H7 (cell line): ENCODE results near the gene ADAMTS1. TPM values are rescaled to one million over a fixed set of nuclear protein-coding genes. Genes with fewer than 3 reads are reported as not detected.

ENCODE experiments used
- DNase-seq: peaks from one replicate; pipeline ENCODE4 v3.0.0; 2012
- H3K27me3 ChIP-seq: 2 replicates; pipeline ENCODE4 v1.6.0; 2011; ENCODE audit warnings: mild to moderate bottlenecking, low read length; ENCODE audit not compliant: control insufficient read depth, insufficient read depth
- H3K36me3 ChIP-seq: replicated peaks from 2 replicates; pipeline ENCODE4 v1.5.1; 2011; ENCODE audit warnings: low read length; ENCODE audit not compliant: control insufficient read depth, insufficient read depth
- H3K4me3 ChIP-seq: 2 replicates; pipeline ENCODE4 v1.5.1; 2011; ENCODE audit warnings: low read depth, mild to moderate bottlenecking, control low read depth, low read length, moderate library complexity; ENCODE audit not compliant: insufficient read depth
- total RNA-seq: library from RNA; depleted of rRNA; stranded (reverse); fragments of >200 nt; shearing (Covaris generic); gene quantifications from 2 replicates; pipeline ENCODE4 v1.2.3, GENCODE V29; 2014

ADAMTS1 gene
- total RNA-seq, 1 experiment from 2014 or later: 21.1 TPM

- H3K36me3 ChIP-seq: peaks cover 26% of the 10 kb centered on the region
- no peak overlapping the region for H3K4me3 ChIP-seq
- H3K27me3 ChIP-seq: no peaks in the 10 kb centered on the region
- DNase-seq: peak; percentile 20
These were observed 7.7 kb downstream of the ADAMTS1 start for GRCh38 chr21:26837539-26837938.

DNA sequence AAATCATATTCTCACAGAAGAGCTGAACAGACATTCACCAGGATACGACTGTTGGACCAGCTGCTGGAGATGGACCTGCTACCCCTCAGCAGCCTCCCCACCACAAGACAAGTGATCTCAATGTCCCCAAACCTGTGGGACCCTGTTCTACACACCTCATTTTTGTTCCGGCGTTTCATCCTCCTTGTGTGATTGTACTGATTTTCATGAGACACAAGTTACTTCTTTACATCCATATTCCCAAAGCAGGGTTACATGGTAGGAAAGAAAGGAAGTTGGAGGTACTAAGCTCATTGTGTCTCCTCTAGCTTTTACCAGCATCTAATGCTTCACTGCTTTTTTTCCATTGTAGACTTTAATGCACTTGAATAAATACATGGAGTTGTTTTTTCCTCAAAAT is 8.7 kb downstream of the ADAMTS1 start:
- DNase-seq: no peak
- Histone ChIP-seq H3K4me3 (no peak overlapping the region), H3K27me3 (no peaks in the 10 kb centered on the region), H3K36me3 (peaks cover 23% of the 10 kb centered on the region)

- Histone ChIP-seq H3K4me3 (no peak overlapping the region), H3K36me3 (peaks cover 21% of the 10 kb centered on the region), H3K27me3 (no peaks in the 10 kb centered on the region)
- DNase-seq: no peak
These were observed 9.4 kb downstream of the ADAMTS1 start for GRCh38 chr21:26835714-26836265.

GRCh38 chr21:26835027-26835713 is 10.0 kb downstream of the ADAMTS1 start:
- DNase-seq: no peak
- H3K27me3 ChIP-seq: no peaks in the 10 kb centered on the region
- no peak overlapping the region for H3K4me3 ChIP-seq
- H3K36me3 ChIP-seq: peaks cover 19% of the 10 kb centered on the region

DNA sequence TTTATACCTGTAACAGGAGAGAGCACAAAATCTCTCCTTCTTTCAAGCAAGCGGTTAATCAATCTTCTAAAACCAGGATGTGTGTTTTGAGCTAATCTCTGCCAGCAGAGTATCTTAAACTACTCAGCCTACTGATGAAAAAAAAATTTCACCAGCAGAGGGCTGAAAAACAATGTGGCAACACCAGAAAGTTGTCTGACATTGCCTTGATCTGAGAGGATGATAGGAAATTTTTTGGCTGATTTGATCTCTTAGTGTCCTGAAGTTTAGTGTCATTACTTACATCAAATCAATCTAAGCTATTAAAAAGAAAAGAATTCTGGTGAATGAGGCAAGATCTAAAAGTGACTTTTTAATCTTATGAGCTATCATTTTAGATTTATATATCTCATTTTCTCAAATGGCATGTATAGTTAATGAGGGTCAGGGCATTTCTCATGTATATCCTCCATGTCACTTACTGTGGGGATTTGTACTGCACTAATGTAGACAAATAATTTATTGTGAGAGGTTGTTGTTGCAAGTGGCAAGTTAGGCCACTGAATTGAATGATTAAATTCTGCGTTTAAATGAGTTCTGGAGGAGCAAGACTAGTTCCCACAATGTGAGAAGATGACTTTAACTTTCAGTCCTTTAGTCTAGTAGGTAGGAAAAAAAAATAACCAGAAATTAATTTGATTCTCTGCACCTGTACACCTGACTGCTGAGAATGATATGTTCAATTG is 10.9 kb downstream of the ADAMTS1 start:
- DNase-seq: no peak
- H3K36me3 ChIP-seq: peaks cover 11% of the 10 kb centered on the region
- no peak overlapping the region for H3K4me3 ChIP-seq

GRCh38 chr21:26833460-26833939 is 11.7 kb downstream of the ADAMTS1 start:
- no peaks in the 10 kb centered on the region for H3K27me3 ChIP-seq
- no peak for DNase-seq
- no peak overlapping the region for H3K4me3 ChIP-seq
- H3K36me3 ChIP-seq: peaks cover 9% of the 10 kb centered on the region

More for the DNA sequence above, 10.9 kb downstream of the ADAMTS1 start:
- no peaks in the 10 kb centered on the region for H3K27me3 ChIP-seq

DNA sequence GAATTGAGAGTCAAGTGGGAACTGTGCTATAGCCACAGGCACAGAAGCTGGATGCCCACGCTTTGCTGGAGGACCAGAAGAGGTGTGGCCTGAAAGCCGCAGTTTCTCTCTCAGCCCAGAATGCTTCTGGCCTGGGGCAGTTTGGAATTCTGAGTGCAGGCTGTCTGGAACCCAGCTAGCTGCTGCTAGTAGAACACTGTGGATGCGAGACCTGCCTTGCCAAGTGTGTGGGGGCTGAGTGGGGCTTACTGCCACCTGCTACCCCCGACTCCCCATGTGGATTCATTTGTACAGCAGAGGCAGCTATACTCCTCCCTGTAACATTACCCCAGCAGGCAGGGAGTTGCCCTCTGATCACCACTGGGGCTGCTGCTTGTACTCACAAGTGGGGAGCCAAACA is 12.2 kb downstream of the ADAMTS1 start:
- Histone ChIP-seq H3K36me3 (peaks cover 9% of the 10 kb centered on the region), H3K27me3 (no peaks in the 10 kb centered on the region), H3K4me3 (no peak overlapping the region)
- DNase-seq: no peak

DNA sequence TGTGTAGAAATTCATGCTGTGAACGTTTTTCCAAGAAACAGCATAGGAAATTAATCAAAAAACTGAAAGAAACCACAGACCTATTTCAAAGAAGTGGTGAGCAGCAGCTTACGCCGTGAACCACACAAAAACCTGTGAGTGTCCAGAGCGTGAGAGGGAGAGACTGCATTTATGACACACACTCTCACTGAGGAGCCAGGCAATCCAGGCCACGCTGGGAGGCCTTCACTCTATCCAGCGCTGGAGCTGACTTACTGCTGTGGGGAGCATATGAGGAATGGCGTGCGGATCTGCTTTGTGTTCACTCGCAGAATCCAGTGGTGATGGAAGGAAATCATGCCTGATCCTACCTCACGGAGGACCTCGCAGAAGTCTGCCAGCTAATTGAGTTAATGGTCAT is 12.7 kb downstream of the ADAMTS1 start:
- H3K27me3 ChIP-seq: no peaks in the 10 kb centered on the region
- no peak for DNase-seq
- peaks cover 7% of the 10 kb centered on the region for H3K36me3 ChIP-seq

DNA sequence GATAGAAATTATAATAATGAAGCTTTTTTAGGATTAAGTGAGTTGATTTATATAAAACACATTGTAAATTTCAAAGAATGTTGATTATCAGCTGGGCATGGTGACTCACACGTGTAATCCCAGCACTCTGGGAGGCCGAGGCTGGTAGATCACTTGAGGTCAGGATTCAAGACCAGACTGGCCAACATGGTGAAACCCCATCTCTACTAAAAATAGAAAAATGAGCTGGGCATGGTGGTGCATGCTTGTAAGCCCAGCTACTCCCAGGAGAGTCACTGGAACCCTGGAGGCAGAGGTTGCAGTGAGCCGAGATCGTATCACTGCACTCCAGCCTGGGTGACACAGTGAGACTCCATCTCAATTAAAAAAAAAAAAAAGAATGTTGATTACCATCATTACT is 18.4 kb downstream of the ADAMTS1 start:
- Histone ChIP-seq H3K36me3 (no peaks in the 10 kb centered on the region), H3K27me3 (no peaks in the 10 kb centered on the region), H3K4me3 (no peak overlapping the region)
- DNase-seq: no peak

More for the DNA sequence above, 12.7 kb downstream of the ADAMTS1 start:
- no peak overlapping the region for H3K4me3 ChIP-seq

DNA sequence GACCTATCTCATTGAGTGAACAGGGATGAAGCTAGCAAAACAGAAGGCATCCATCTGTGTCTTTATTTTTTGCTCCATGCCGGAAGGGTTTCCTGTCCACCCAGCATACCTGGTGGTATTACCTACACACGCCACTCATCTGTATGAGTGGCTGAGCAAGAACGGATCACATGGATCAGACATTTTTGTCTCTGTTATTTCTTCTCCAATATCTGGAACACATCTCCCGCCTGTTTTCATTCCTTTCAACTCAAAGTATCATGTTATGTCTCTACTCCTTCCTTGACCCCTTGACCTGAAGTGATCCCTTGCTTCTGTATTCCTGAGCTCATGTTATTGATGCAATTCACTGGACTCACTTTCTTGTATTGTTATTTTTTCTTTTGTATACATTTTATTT is 24.7 kb downstream of the ADAMTS1 start:
- no peak for DNase-seq
- H3K4me3 ChIP-seq: no peak overlapping the region

GRCh38 chr21:26819740-26820324 is 25.4 kb downstream of the ADAMTS1 start:
- no peak overlapping the region for H3K4me3 ChIP-seq
- DNase-seq: no peak
- no peaks in the 10 kb centered on the region for H3K27me3 ChIP-seq
- no peaks in the 10 kb centered on the region for H3K36me3 ChIP-seq

More for the DNA sequence above, 24.7 kb downstream of the ADAMTS1 start:
- Histone ChIP-seq H3K36me3 (no peaks in the 10 kb centered on the region), H3K27me3 (no peaks in the 10 kb centered on the region)

DNA sequence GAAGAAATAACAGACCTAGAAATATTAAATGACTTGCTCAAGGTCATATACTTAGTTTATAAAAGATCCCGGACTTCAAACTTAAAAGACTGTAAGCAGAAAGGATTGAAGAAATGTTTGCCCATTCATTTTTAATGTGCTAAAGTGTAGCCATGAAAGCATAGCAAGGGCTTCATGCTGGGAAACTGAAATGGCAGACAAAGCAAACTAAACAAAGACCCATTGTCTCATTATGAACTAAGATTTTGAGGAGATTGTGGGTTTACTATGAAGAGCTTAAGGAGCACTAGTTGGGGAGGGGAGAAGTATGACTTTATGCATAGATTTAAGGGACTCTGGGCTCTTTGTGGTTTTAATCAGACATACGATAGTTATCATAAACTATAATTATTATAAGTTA is 26.3 kb downstream of the ADAMTS1 start:
- Histone ChIP-seq H3K27me3 (no peaks in the 10 kb centered on the region), H3K36me3 (no peaks in the 10 kb centered on the region), H3K4me3 (no peak overlapping the region)
- no peak for DNase-seq

- DNase-seq: no peak
- Histone ChIP-seq H3K27me3 (no peaks in the 10 kb centered on the region), H3K36me3 (no peaks in the 10 kb centered on the region), H3K4me3 (no peak overlapping the region)
These were observed 30.0 kb downstream of the ADAMTS1 start for GRCh38 chr21:26815197-26815596.

DNA sequence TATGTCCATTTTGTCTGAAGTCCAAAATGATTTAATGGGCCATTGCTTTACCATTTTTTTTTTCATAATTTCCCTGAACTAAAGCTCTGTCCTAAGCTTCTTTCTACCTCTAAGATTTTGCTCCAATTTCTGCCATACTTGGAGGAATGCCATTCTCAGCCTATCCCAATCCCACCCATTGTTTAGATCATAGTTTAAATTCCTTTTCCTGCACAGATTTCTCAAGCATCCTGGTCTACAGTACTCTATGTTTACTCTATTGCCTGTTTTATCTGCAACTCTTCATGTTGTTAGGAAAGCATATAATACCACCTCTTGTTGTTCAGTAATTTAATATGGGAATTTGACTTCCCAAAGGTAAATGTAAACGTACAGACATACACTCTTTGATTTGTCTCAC is 30.8 kb downstream of the ADAMTS1 start:
- DNase-seq: no peak
- no peaks in the 10 kb centered on the region for H3K27me3 ChIP-seq
- H3K4me3 ChIP-seq: no peak overlapping the region
- no peaks in the 10 kb centered on the region for H3K36me3 ChIP-seq
